Karpas-422 (cell line): Measurements from ENCODE around the gene LMAN2. TPM values are rescaled to one million over a fixed set of nuclear protein-coding genes. Genes with fewer than 3 reads are reported as not detected.

Experiments
- DNase-seq: peaks from one replicate; pipeline ENCODE4 v3.0.0-alpha.2; 2015
- H2AFZ ChIP-seq: fragments of 200-600 bp; sonication (generic); 2 replicates; pipeline ENCODE4 v1.6.1; 2014; ENCODE audit warnings: antibody characterized with exemption, low read length, mixed read lengths
- H3K27ac ChIP-seq: fragments of 200-600 bp; sonication (generic); 2 replicates; pipeline ENCODE4 v1.5.1; 2014; ENCODE audit warnings: mild to moderate bottlenecking, low read length, moderate library complexity
- H3K27me3 ChIP-seq: fragments of 200-600 bp; sonication (generic); 2 replicates; pipeline ENCODE4 v1.6.1; 2014; ENCODE audit warnings: low read length, mixed read lengths
- H3K36me3 ChIP-seq: fragments of 200-600 bp; sonication (generic); 2 replicates; pipeline ENCODE4 v1.6.1; 2014; ENCODE audit warnings: low read length, mixed read lengths; ENCODE audit not compliant: insufficient read depth
- H3K4me1 ChIP-seq: fragments of 200-600 bp; sonication (generic); 2 replicates; pipeline ENCODE4 v1.6.1; 2014; ENCODE audit warnings: mild to moderate bottlenecking, low read length, mixed read lengths
- H3K4me2 ChIP-seq: fragments of 200-600 bp; sonication (generic); 2 replicates; pipeline ENCODE4 v1.6.1; 2014; ENCODE audit warnings: low read length, low read depth, mild to moderate bottlenecking; ENCODE audit not compliant: poor library complexity, severe bottlenecking
- H3K4me3 ChIP-seq: fragments of 200-600 bp; sonication (generic); 2 replicates; pipeline ENCODE4 v1.5.1; 2014; ENCODE audit warnings: mild to moderate bottlenecking, antibody characterized with exemption, low read length, mixed read lengths
- H3K79me2 ChIP-seq: fragments of 200-600 bp; sonication (generic); 2 replicates; pipeline ENCODE4 v1.6.1; 2014; ENCODE audit warnings: mild to moderate bottlenecking, low read length, mixed read lengths
- H3K9ac ChIP-seq: fragments of 200-600 bp; sonication (generic); 2 replicates; pipeline ENCODE4 v1.6.0; 2014; ENCODE audit warnings: low read length
- H3K9me2 ChIP-seq: fragments of 200-600 bp; sonication (generic), shearing (Covaris generic); replicated peaks from 2 replicates; pipeline ENCODE4 v1.6.0; 2014; ENCODE audit warnings: mild to moderate bottlenecking, low read length, moderate library complexity; ENCODE audit not compliant: insufficient read depth
- H3K9me3 ChIP-seq: fragments of 300-700, 200-600 bp; sonication (generic); 2 replicates; pipeline ENCODE4 v1.6.1; 2014; ENCODE audit warnings: low read length, mixed read lengths
- H4K20me1 ChIP-seq: fragments of 200-600 bp; sonication (generic); 2 replicates; pipeline ENCODE4 v1.6.1; 2014; ENCODE audit warnings: mild to moderate bottlenecking, antibody characterized with exemption, low read length, low read depth; ENCODE audit not compliant: insufficient read depth
- total RNA-seq: library from RNA; depleted of rRNA; stranded (reverse); fragments of >200 nt; shearing (Covaris generic); gene quantifications from 2 replicates; pipeline ENCODE4 v1.2.3, GENCODE V29; 2014; ENCODE audit warnings: low replicate concordance

The LMAN2 gene
- total RNA-seq, 1 experiment from 2014 or later: 116 TPM

GRCh38 chr5:177302354-177303110 is 48.9 kb downstream of the LMAN2 start:
- no peaks in the 10 kb centered on the region for H3K9me2 ChIP-seq
- peak overlapping the region; percentile 86 for H3K4me3 ChIP-seq
- H2AFZ ChIP-seq: no peak overlapping the region
- DNase-seq: peak; percentile 53
- no peaks in the 10 kb centered on the region for H3K9me3 ChIP-seq
- peaks cover 19% of the 10 kb centered on the region; the same call in 1 of the 2 replicates for H3K36me3 ChIP-seq
- peaks cover 26% of the 10 kb centered on the region for H4K20me1 ChIP-seq
- peak overlapping the region; percentile 97 for H3K4me2 ChIP-seq
- peak overlapping the region; percentile 83 for H3K9ac ChIP-seq
- no peak overlapping the region; the same call in 1 of the 2 replicates for H3K27ac ChIP-seq
- no peaks in the 10 kb centered on the region for H3K27me3 ChIP-seq
- H3K79me2 ChIP-seq: peaks cover 36% of the 10 kb centered on the region
- H3K4me1 ChIP-seq: peaks cover 64% of the 10 kb centered on the region

GRCh38 chr5:177301503-177302165 is 49.8 kb downstream of the LMAN2 start:
- Histone ChIP-seq H3K4me1 (peaks cover 73% of the 10 kb centered on the region), H3K9ac (peak overlapping the region; percentile 83; the same call in 1 of the 2 replicates), H3K79me2 (peaks cover 36% of the 10 kb centered on the region), H3K27me3 (no peaks in the 10 kb centered on the region), H3K4me2 (peak overlapping the region; percentile 97), H3K36me3 (peaks cover 19% of the 10 kb centered on the region; the same call in 1 of the 2 replicates), H3K9me2 (no peaks in the 10 kb centered on the region), H3K9me3 (no peaks in the 10 kb centered on the region), H4K20me1 (peaks cover 26% of the 10 kb centered on the region), H2AFZ (no peak overlapping the region), H3K27ac (peak overlapping the region; percentile 1; the same call in 1 of the 2 replicates), H3K4me3 (peak overlapping the region; percentile 86; the same call in 1 of the 2 replicates)
- no peak for DNase-seq

- no peaks in the 10 kb centered on the region for H3K9me3 ChIP-seq
- H3K36me3 ChIP-seq: peaks cover 19% of the 10 kb centered on the region; the same call in 1 of the 2 replicates
- H2AFZ ChIP-seq: no peak overlapping the region
- H3K4me3 ChIP-seq: no peak overlapping the region
- no peak overlapping the region for H3K4me2 ChIP-seq
- peaks cover 26% of the 10 kb centered on the region for H4K20me1 ChIP-seq
- H3K27ac ChIP-seq: peak overlapping the region; percentile 57
- DNase-seq: no peak
- no peaks in the 10 kb centered on the region for H3K9me2 ChIP-seq
- no peaks in the 10 kb centered on the region for H3K27me3 ChIP-seq
- peaks cover 36% of the 10 kb centered on the region for H3K79me2 ChIP-seq
- no peak overlapping the region for H3K9ac ChIP-seq
- peaks cover 80% of the 10 kb centered on the region for H3K4me1 ChIP-seq
These were observed 50.5 kb downstream of the LMAN2 start for GRCh38 chr5:177300951-177301350.

- DNase-seq: peak; percentile 71
- H3K27me3 ChIP-seq: no peaks in the 10 kb centered on the region
- H3K4me1 ChIP-seq: peaks cover 82% of the 10 kb centered on the region
- peaks cover 31% of the 10 kb centered on the region for H3K79me2 ChIP-seq
- H3K9me2 ChIP-seq: no peaks in the 10 kb centered on the region
- H2AFZ ChIP-seq: no peak overlapping the region
- no peak overlapping the region; the same call in 1 of the 2 replicates for H3K9ac ChIP-seq
- peak overlapping the region; percentile 24 for H3K4me2 ChIP-seq
- peaks cover 21% of the 10 kb centered on the region for H4K20me1 ChIP-seq
- no peak overlapping the region for H3K4me3 ChIP-seq
- H3K36me3 ChIP-seq: peaks cover 18% of the 10 kb centered on the region; the same call in 1 of the 2 replicates
- H3K9me3 ChIP-seq: no peaks in the 10 kb centered on the region
- H3K27ac ChIP-seq: peak overlapping the region; percentile 57
These were observed 51.1 kb downstream of the LMAN2 start for GRCh38 chr5:177300236-177300880.

GRCh38 chr5:177299697-177300096 is 51.8 kb downstream of the LMAN2 start:
- Histone ChIP-seq H3K4me1 (peaks cover 77% of the 10 kb centered on the region), H3K36me3 (peaks cover 14% of the 10 kb centered on the region; the same call in 1 of the 2 replicates)

GRCh38 chr5:177297922-177298321 is 53.5 kb downstream of the LMAN2 start:
- H3K36me3 ChIP-seq: peaks cover 29% of the 10 kb centered on the region; the same call in 1 of the 2 replicates

More at GRCh38 chr5:177299697-177300096, 51.8 kb downstream of the LMAN2 start:
- H3K9ac ChIP-seq: no peak overlapping the region
- H3K27me3 ChIP-seq: no peaks in the 10 kb centered on the region
- H3K4me3 ChIP-seq: no peak overlapping the region
- H4K20me1 ChIP-seq: peaks cover 16% of the 10 kb centered on the region
- no peaks in the 10 kb centered on the region for H3K9me2 ChIP-seq
- no peak for DNase-seq
- no peak overlapping the region for H2AFZ ChIP-seq
- H3K79me2 ChIP-seq: peaks cover 24% of the 10 kb centered on the region
- no peaks in the 10 kb centered on the region for H3K9me3 ChIP-seq
- H3K4me2 ChIP-seq: no peak overlapping the region
- no peak overlapping the region for H3K27ac ChIP-seq

GRCh38 chr5:177296581-177296980 is 54.9 kb downstream of the LMAN2 start:
- Histone ChIP-seq H3K79me2 (0 out of 2 replicates have a peak, but pooled peaks cover 6% of the 10 kb centered on the region), H3K9ac (no peak overlapping the region), H4K20me1 (peaks cover 14% of the 10 kb centered on the region), H3K27me3 (no peaks in the 10 kb centered on the region), H3K9me3 (no peaks in the 10 kb centered on the region), H3K4me1 (peaks cover 61% of the 10 kb centered on the region), H2AFZ (no peak overlapping the region), H3K9me2 (no peaks in the 10 kb centered on the region), H3K36me3 (peaks cover 38% of the 10 kb centered on the region; the same call in 1 of the 2 replicates), H3K27ac (no peak overlapping the region), H3K4me2 (no peak overlapping the region), H3K4me3 (no peak overlapping the region)
- DNase-seq: no peak

More at GRCh38 chr5:177297922-177298321, 53.5 kb downstream of the LMAN2 start:
- Histone ChIP-seq H3K79me2 (peaks cover 8% of the 10 kb centered on the region; the same call in 1 of the 2 replicates), H3K4me2 (peak overlapping the region; percentile 52), H3K27me3 (no peaks in the 10 kb centered on the region), H3K9me3 (no peaks in the 10 kb centered on the region), H2AFZ (no peak overlapping the region), H3K9me2 (no peaks in the 10 kb centered on the region), H3K4me3 (peak overlapping the region; percentile 15; the same call in 1 of the 2 replicates), H3K27ac (peak overlapping the region; percentile 51; the same call in 1 of the 2 replicates), H3K9ac (no peak overlapping the region), H4K20me1 (peaks cover 14% of the 10 kb centered on the region), H3K4me1 (peaks cover 75% of the 10 kb centered on the region)
- no peak for DNase-seq
